Measurements from ENCODE around the gene OSBPL6. TPM values are rescaled to one million over a fixed set of nuclear protein-coding genes. Genes with fewer than 3 reads are reported as not detected.

OSBPL6 gene
- total RNA-seq, 1 experiment from 2014 or later = 11.6 TPM

GRCh38 chr2:178251151-178251955 lies 57.0 kb downstream of the OSBPL6 start:
- POLR2A ChIA-PET = no interaction called here

More at GRCh38 chr2:178251151-178251955, 57.0 kb downstream of the OSBPL6 start:
- Histone ChIP-seq H2AFZ (ENCODE audit: low read depth, low read length, poor library complexity, severe bottlenecking) (no peak overlapping the region), H3K4me1 (ENCODE audit: control insufficient read depth in 1 of 2, insufficient read depth in 2 of 2, low read length in 2 of 2) (no peaks in the 10 kb centered on the region; a peak in 1 of 4 replicates), H3K4me3 (replicated peaks in 1 of 2; ENCODE audit: low read depth in 1 of 2, low read length in 2 of 2) (no peak overlapping the region), H3K9me3 (ENCODE audit: control insufficient read depth in 1 of 2, insufficient read depth in 1 of 2, low read depth in 1 of 2, low read length in 2 of 2) (no peaks in the 10 kb centered on the region), H3K27me3 (ENCODE audit: insufficient read depth, low read length) (no peaks in the 10 kb centered on the region), H3K36me3 (ENCODE audit: control insufficient read depth in 1 of 2, insufficient read depth in 2 of 2, low read length in 2 of 2) (no peaks in the 10 kb centered on the region), H3K9me2 (ENCODE audit: insufficient read depth) (no peaks in the 10 kb centered on the region), H3K79me2 (ENCODE audit: insufficient read depth, low read length) (no peaks in the 10 kb centered on the region), H3K9ac (ENCODE audit: low read length) (no peak overlapping the region), H3K4me2 (ENCODE audit: low read length) (no peak overlapping the region), H3K27ac (ENCODE audit: low read depth, low read length) (no peak overlapping the region), H4K20me1 (ENCODE audit: insufficient read depth) (no peaks in the 10 kb centered on the region)
- TF ChIP-seq TCF7L2 (IDR thresholded peaks at IDR 0.05; ENCODE audit: borderline replicate concordance, extremely low read depth, insufficient read depth, insufficient read length) = no peak
- no peak for TF ChIP-seq SRF (IDR thresholded peaks at IDR 0.05; ENCODE audit: low read depth)
- no peak for TF ChIP-seq YY1 (IDR thresholded peaks at IDR 0.05; ENCODE audit: extremely low read depth, insufficient replicate concordance, low read depth, low read length)
- TF ChIP-seq SIN3A (IDR thresholded peaks at IDR 0.05; ENCODE audit: low read depth) = no peak
- no peak for TF ChIP-seq ATF3 (IDR thresholded peaks at IDR 0.05)
- no peak for TF ChIP-seq POLR2AphosphoS5 (IDR thresholded peaks at IDR 0.05; ENCODE audit: low read depth, low read length)
- no peak for TF ChIP-seq JUND (IDR thresholded peaks at IDR 0.05)
- no peak for TF ChIP-seq EZH2 (IDR thresholded peaks at IDR 0.05)
- TF ChIP-seq CBX3 (IDR thresholded peaks at IDR 0.05; ENCODE audit: low read depth) = no peak
- TF ChIP-seq POLR2A (IDR thresholded peaks at IDR 0.05; ENCODE audit: borderline replicate concordance, extremely low read depth, insufficient read depth, insufficient read length) = no peak
- TF ChIP-seq, protein P1, sequence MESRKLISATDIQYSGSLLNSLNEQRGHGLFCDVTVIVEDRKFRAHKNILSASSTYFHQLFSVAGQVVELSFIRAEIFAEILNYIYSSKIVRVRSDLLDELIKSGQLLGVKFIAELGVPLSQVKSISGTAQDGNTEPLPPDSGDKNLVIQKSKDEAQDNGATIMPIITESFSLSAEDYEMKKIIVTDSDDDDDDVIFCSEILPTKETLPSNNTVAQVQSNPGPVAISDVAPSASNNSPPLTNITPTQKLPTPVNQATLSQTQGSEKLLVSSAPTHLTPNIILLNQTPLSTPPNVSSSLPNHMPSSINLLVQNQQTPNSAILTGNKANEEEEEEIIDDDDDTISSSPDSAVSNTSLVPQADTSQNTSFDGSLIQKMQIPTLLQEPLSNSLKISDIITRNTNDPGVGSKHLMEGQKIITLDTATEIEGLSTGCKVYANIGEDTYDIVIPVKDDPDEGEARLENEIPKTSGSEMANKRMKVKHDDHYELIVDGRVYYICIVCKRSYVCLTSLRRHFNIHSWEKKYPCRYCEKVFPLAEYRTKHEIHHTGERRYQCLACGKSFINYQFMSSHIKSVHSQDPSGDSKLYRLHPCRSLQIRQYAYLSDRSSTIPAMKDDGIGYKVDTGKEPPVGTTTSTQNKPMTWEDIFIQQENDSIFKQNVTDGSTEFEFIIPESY (IDR thresholded peaks at IDR 0.05; ENCODE audit: extremely low read depth, insufficient replicate concordance, low read length) = no peak
- TF ChIP-seq, protein P2, sequence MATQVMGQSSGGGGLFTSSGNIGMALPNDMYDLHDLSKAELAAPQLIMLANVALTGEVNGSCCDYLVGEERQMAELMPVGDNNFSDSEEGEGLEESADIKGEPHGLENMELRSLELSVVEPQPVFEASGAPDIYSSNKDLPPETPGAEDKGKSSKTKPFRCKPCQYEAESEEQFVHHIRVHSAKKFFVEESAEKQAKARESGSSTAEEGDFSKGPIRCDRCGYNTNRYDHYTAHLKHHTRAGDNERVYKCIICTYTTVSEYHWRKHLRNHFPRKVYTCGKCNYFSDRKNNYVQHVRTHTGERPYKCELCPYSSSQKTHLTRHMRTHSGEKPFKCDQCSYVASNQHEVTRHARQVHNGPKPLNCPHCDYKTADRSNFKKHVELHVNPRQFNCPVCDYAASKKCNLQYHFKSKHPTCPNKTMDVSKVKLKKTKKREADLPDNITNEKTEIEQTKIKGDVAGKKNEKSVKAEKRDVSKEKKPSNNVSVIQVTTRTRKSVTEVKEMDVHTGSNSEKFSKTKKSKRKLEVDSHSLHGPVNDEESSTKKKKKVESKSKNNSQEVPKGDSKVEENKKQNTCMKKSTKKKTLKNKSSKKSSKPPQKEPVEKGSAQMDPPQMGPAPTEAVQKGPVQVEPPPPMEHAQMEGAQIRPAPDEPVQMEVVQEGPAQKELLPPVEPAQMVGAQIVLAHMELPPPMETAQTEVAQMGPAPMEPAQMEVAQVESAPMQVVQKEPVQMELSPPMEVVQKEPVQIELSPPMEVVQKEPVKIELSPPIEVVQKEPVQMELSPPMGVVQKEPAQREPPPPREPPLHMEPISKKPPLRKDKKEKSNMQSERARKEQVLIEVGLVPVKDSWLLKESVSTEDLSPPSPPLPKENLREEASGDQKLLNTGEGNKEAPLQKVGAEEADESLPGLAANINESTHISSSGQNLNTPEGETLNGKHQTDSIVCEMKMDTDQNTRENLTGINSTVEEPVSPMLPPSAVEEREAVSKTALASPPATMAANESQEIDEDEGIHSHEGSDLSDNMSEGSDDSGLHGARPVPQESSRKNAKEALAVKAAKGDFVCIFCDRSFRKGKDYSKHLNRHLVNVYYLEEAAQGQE (IDR thresholded peaks at IDR 0.05; ENCODE audit: low read depth) = no peak
- no peak for TF ChIP-seq CEBPB (IDR thresholded peaks at IDR 0.05; ENCODE audit: low read depth)
- no peak for TF ChIP-seq FOSL1 (IDR thresholded peaks at IDR 0.05; ENCODE audit: low read depth)
- no peak for TF ChIP-seq ZNF274 (IDR thresholded peaks at IDR 0.05; ENCODE audit: low read depth, low read length)
- no peak for TF ChIP-seq EGR1 (IDR thresholded peaks at IDR 0.05; ENCODE audit: low read depth)
- TF ChIP-seq MAX (IDR thresholded peaks at IDR 0.05) = no peak
- TF ChIP-seq ELF1 (IDR thresholded peaks at IDR 0.05; ENCODE audit: borderline replicate concordance, low read depth) = no peak
- TF ChIP-seq, protein P3, sequence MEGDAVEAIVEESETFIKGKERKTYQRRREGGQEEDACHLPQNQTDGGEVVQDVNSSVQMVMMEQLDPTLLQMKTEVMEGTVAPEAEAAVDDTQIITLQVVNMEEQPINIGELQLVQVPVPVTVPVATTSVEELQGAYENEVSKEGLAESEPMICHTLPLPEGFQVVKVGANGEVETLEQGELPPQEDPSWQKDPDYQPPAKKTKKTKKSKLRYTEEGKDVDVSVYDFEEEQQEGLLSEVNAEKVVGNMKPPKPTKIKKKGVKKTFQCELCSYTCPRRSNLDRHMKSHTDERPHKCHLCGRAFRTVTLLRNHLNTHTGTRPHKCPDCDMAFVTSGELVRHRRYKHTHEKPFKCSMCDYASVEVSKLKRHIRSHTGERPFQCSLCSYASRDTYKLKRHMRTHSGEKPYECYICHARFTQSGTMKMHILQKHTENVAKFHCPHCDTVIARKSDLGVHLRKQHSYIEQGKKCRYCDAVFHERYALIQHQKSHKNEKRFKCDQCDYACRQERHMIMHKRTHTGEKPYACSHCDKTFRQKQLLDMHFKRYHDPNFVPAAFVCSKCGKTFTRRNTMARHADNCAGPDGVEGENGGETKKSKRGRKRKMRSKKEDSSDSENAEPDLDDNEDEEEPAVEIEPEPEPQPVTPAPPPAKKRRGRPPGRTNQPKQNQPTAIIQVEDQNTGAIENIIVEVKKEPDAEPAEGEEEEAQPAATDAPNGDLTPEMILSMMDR (IDR thresholded peaks at IDR 0.05 in 2 of 3, conservative IDR thresholded peaks at IDR 0.05 in 1 of 3; ENCODE audit: borderline replicate concordance in 1 of 3, insufficient read depth in 1 of 3, low read depth in 2 of 3, low read length in 2 of 3) = no peak
- TF ChIP-seq EZH2phosphoT487 (IDR thresholded peaks at IDR 0.05; ENCODE audit: borderline replicate concordance) = no peak
- no peak for DNase-seq (ENCODE audit: low read depth, low spot score)
- BruUV-seq (replicated peaks) = no TSS peak
- intact Hi-C loops (cut with micrococcal nuclease) = no loop called here
- RAD21 ChIA-PET (ENCODE audit: low non-redundant PET in 1 of 2, low total read pairs in 2 of 2, uncharacterized antibody in 2 of 2, unreplicated experiment in 2 of 2) = no interaction called here
- no peak for ATAC-seq
- CTCF ChIA-PET = no interaction called here

Data from HCT116 (cell line).